ENCODE results near the gene RAB27A.

DNA sequence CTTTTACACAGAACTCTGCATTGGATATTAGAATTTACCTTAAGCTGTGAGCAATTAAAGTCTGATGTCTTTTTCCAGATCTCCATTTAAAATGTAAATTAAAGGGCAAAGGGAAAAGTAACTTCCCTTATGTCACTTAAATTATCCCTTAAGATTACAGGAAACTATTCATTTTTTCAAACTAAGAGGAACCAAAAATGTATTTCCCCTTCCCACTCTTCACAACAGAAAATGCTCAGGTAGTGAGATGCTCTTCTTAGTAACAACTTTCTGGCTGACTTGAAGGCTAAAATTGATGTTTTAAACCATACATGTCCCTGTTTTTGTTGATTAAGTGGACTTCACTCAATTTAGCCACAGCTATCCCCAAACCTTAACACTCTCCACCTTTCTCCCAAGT is 110.5 kb downstream of the RAB27A start:
- TF ChIP-seq, protein P1, sequence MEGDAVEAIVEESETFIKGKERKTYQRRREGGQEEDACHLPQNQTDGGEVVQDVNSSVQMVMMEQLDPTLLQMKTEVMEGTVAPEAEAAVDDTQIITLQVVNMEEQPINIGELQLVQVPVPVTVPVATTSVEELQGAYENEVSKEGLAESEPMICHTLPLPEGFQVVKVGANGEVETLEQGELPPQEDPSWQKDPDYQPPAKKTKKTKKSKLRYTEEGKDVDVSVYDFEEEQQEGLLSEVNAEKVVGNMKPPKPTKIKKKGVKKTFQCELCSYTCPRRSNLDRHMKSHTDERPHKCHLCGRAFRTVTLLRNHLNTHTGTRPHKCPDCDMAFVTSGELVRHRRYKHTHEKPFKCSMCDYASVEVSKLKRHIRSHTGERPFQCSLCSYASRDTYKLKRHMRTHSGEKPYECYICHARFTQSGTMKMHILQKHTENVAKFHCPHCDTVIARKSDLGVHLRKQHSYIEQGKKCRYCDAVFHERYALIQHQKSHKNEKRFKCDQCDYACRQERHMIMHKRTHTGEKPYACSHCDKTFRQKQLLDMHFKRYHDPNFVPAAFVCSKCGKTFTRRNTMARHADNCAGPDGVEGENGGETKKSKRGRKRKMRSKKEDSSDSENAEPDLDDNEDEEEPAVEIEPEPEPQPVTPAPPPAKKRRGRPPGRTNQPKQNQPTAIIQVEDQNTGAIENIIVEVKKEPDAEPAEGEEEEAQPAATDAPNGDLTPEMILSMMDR (IDR thresholded peaks at IDR 0.05 in 2 of 3, conservative IDR thresholded peaks at IDR 0.05 in 1 of 3; ENCODE audit: insufficient read depth in 2 of 3, low read depth in 1 of 3, low read length in 3 of 3): no peak
- TF ChIP-seq SMC3 (conservative IDR thresholded peaks at IDR 0.05; ENCODE audit: insufficient read depth, low read depth, low read length) (no peak), SNRNP70 (optimal IDR thresholded peaks at IDR 0.05; ENCODE audit: low read depth, low read length) (no peak), TCF7L2 (IDR thresholded peaks at IDR 0.05; ENCODE audit: low read depth, low read length) (no peak), TRIM24 (IDR thresholded peaks at IDR 0.05) (no peak)
- TF ChIP-seq, protein P2, sequence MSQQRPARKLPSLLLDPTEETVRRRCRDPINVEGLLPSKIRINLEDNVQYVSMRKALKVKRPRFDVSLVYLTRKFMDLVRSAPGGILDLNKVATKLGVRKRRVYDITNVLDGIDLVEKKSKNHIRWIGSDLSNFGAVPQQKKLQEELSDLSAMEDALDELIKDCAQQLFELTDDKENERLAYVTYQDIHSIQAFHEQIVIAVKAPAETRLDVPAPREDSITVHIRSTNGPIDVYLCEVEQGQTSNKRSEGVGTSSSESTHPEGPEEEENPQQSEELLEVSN (IDR thresholded peaks at IDR 0.05; ENCODE audit: borderline replicate concordance in 1 of 2, extremely low read depth in 1 of 2, insufficient read depth in 1 of 2, insufficient read length in 1 of 2, low read depth in 1 of 2, low read length in 1 of 2, poor library complexity in 1 of 2, severe bottlenecking in 1 of 2): no peak
- TF ChIP-seq, protein P3, sequence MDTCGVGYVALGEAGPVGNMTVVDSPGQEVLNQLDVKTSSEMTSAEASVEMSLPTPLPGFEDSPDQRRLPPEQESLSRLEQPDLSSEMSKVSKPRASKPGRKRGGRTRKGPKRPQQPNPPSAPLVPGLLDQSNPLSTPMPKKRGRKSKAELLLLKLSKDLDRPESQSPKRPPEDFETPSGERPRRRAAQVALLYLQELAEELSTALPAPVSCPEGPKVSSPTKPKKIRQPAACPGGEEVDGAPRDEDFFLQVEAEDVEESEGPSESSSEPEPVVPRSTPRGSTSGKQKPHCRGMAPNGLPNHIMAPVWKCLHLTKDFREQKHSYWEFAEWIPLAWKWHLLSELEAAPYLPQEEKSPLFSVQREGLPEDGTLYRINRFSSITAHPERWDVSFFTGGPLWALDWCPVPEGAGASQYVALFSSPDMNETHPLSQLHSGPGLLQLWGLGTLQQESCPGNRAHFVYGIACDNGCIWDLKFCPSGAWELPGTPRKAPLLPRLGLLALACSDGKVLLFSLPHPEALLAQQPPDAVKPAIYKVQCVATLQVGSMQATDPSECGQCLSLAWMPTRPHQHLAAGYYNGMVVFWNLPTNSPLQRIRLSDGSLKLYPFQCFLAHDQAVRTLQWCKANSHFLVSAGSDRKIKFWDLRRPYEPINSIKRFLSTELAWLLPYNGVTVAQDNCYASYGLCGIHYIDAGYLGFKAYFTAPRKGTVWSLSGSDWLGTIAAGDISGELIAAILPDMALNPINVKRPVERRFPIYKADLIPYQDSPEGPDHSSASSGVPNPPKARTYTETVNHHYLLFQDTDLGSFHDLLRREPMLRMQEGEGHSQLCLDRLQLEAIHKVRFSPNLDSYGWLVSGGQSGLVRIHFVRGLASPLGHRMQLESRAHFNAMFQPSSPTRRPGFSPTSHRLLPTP (IDR thresholded peaks at IDR 0.05; ENCODE audit: borderline replicate concordance, extremely low read depth, insufficient read length): no peak
- TF ChIP-seq, protein P4, sequence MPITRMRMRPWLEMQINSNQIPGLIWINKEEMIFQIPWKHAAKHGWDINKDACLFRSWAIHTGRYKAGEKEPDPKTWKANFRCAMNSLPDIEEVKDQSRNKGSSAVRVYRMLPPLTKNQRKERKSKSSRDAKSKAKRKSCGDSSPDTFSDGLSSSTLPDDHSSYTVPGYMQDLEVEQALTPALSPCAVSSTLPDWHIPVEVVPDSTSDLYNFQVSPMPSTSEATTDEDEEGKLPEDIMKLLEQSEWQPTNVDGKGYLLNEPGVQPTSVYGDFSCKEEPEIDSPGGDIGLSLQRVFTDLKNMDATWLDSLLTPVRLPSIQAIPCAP (CRISPR knock-in tag; IDR thresholded peaks at IDR 0.05; ENCODE audit: borderline replicate concordance): no peak
